Activated CD4-positive, alpha-beta T cell treated with anti-CD3 and anti-CD28 coated beads, Interleukin-2, amount 50 U/mL, for 24 hours (primary cell): ENCODE results near the gene TIMP2.
A peak's percentile ranks its signal among the peaks of the same experiment; 100 is the strongest.
"Not testable (repeated sequence)": the region's sequence is repeated elsewhere in the genome, so short reads cannot be mapped to it uniquely, and the experiment has no call there.

Source experiments
- DNase-seq, 2 donors: peaks; one replicate each; pipeline ENCODE4 v3.0.0-alpha.2; 2020; ENCODE audit warnings: low read depth in 1 of 2, low spot score in 1 of 2

Gene TIMP2

GRCh38 chr17:78873519-78874340 is 51.5 kb downstream of the TIMP2 start:
- no peak for DNase-seq

GRCh38 chr17:78872486-78872885 is 52.7 kb downstream of the TIMP2 start:
- DNase-seq, result no peak

- no peak for DNase-seq
Measured at GRCh38 chr17:78870621-78871020, 54.6 kb downstream of the TIMP2 start.

GRCh38 chr17:78868391-78868790 is 56.8 kb downstream of the TIMP2 start:
- DNase-seq, result no peak

GRCh38 chr17:78867046-78867445 is 58.1 kb downstream of the TIMP2 start:
- not testable (repeated sequence) for DNase-seq

GRCh38 chr17:78865682-78866390 is 59.4 kb downstream of the TIMP2 start:
- DNase-seq, result peak; percentile 40 to 52

- no peak for DNase-seq
Measured at GRCh38 chr17:78864117-78864516, 61.1 kb downstream of the TIMP2 start.

GRCh38 chr17:78862073-78863023 is 62.8 kb downstream of the TIMP2 start:
- no peak for DNase-seq

GRCh38 chr17:78861229-78861628 is 64.0 kb downstream of the TIMP2 start:
- no peak for DNase-seq

GRCh38 chr17:78859051-78859450 is 66.1 kb downstream of the TIMP2 start:
- DNase-seq, result no peak

GRCh38 chr17:78857266-78857665 is 67.9 kb downstream of the TIMP2 start:
- DNase-seq, result no peak

- no peak for DNase-seq
Measured at GRCh38 chr17:78855561-78856165, 69.5 kb downstream of the TIMP2 start.

- no peak for DNase-seq
Measured at GRCh38 chr17:78854508-78854907, 70.7 kb downstream of the TIMP2 start.

GRCh38 chr17:78853926-78854394 is 71.2 kb downstream of the TIMP2 start:
- DNase-seq, result no peak

- no peak for DNase-seq
Measured at GRCh38 chr17:78852709-78853121, 72.5 kb downstream of the TIMP2 start.

GRCh38 chr17:78849026-78849425 is 76.2 kb downstream of the TIMP2 start:
- DNase-seq, result no peak

GRCh38 chr17:78847052-78847451 is 78.1 kb downstream of the TIMP2 start:
- no peak for DNase-seq

GRCh38 chr17:78844301-78845005 is 80.7 kb downstream of the TIMP2 start:
- no peak for DNase-seq

- DNase-seq, result peak; percentile 9 to 31
Measured at GRCh38 chr17:78842881-78843565, 82.2 kb downstream of the TIMP2 start.
